Tibial artery (tissue), 4 donors: ENCODE measurements around the gene INHBB.

Source experiments
- DNase-seq, 2 donors: peaks; one replicate each; pipeline ENCODE4 v3.0.0-alpha.2; 2019
- H3K27ac ChIP-seq, 2 donors: fragments of 200-600 bp; sonication (generic) in 1 of 2; 1 replicate in 1 of 2; 2 replicates in 1 of 2; pipeline ENCODE4 v1.5.1; 2018 to 2019; ENCODE audit warnings: mild to moderate bottlenecking in 1 of 2
- H3K27me3 ChIP-seq, 2 donors: fragments of 200-600 bp; sonication (generic) in 1 of 2; one replicate each; pipeline versions ENCODE4 v1.5.1 to v1.6.0; 2016 to 2019
- H3K36me3 ChIP-seq, 3 donors: fragments of 200-600 bp; sonication (generic) in 2 of 3; one replicate each; pipeline ENCODE4 v1.5.1; 2016 to 2019; ENCODE audit warnings: mild to moderate bottlenecking in 2 of 3
- H3K4me1 ChIP-seq, 4 donors: fragments of 200-600 bp; sonication (generic) in 2 of 4; 1 replicate in 3 of 4; 2 replicates in 1 of 4; pipeline ENCODE4 v1.5.1; 2016 to 2019
- H3K4me3 ChIP-seq, 2 donors: fragments of 200-600 bp; sonication (generic) in 1 of 2; 1 replicate in 1 of 2; 2 replicates in 1 of 2; pipeline ENCODE4 v1.5.1; 2018 to 2019; ENCODE audit warnings: mild to moderate bottlenecking in 2 of 2
- H3K9me3 ChIP-seq, 3 donors: fragments of 200-600 bp; sonication (generic) in 1 of 3; one replicate each; pipeline ENCODE4 v1.5.1; 2016 to 2019
- CTCF ChIP-seq, 2 experiments: fragments of 200-600 bp in 1 of 2; fragments of 450-650 bp in 1 of 2; IDR thresholded peaks; one replicate each; pipeline ENCODE4 v1.5.1; 2017 to 2019; ENCODE audit warnings: antibody characterized with exemption in 2 of 2, mild to moderate bottlenecking in 1 of 2, moderate library complexity in 1 of 2
- intact Hi-C: fragments of 100-400 bp; cut with DNase I; formaldehyde crosslinking; loops from one replicate; pipeline ENCODE4 v1.15.0; 2023; ENCODE audit warnings: low total_unique reads

The INHBB gene

GRCh38 chr2:120323807-120324399 is 22.0 kb upstream of the INHBB start:
- intact Hi-C loops = no loop called here
- H3K36me3 ChIP-seq = no peaks in the 10 kb centered on the region
- DNase-seq = no peak
- H3K27ac ChIP-seq = peak overlapping the region; percentile 57 to 68
- no peak overlapping the region for H3K4me3 ChIP-seq
- TF ChIP-seq CTCF (IDR thresholded peaks at IDR 0.05) = no peak
- no peaks in the 10 kb centered on the region for H3K9me3 ChIP-seq
- peaks cover 0 to 16% (median 12%) of the 10 kb centered on the region in 4 donors for H3K4me1 ChIP-seq
- H3K27me3 ChIP-seq = peaks cover 0 to 6% of the 10 kb centered on the region in 2 donors

GRCh38 chr2:120324933-120325332 is 21.0 kb upstream of the INHBB start:
- Histone ChIP-seq H3K27me3 (peaks cover 0 to 6% of the 10 kb centered on the region in 2 donors), H3K4me3 (no peak overlapping the region), H3K36me3 (no peaks in the 10 kb centered on the region), H3K27ac (no peak overlapping the region), H3K9me3 (no peaks in the 10 kb centered on the region), H3K4me1 (peaks cover 0 to 13% (median 10%) of the 10 kb centered on the region in 4 donors)
- intact Hi-C loops = no loop called here
- no peak for TF ChIP-seq CTCF (IDR thresholded peaks at IDR 0.05)
- no peak for DNase-seq

GRCh38 chr2:120326066-120326465 is 19.9 kb upstream of the INHBB start:
- DNase-seq = no peak
- H3K27me3 ChIP-seq = peaks cover 0 to 6% of the 10 kb centered on the region in 2 donors

GRCh38 chr2:120330946-120331822 is 14.8 kb upstream of the INHBB start:
- Histone ChIP-seq H3K36me3 (no peaks in the 10 kb centered on the region), H3K4me1 (no peaks in the 10 kb centered on the region), H3K27ac (no peak overlapping the region), H3K27me3 (peaks cover 0 to 20% of the 10 kb centered on the region in 2 donors), H3K9me3 (no peaks in the 10 kb centered on the region), H3K4me3 (no peak overlapping the region)
- DNase-seq = no peak
- TF ChIP-seq CTCF (IDR thresholded peaks at IDR 0.05) = no peak
- intact Hi-C loops = no loop called here

More at GRCh38 chr2:120326066-120326465, 19.9 kb upstream of the INHBB start:
- Histone ChIP-seq H3K27ac (no peak overlapping the region), H3K4me1 (peaks cover 0 to 13% (median 10%) of the 10 kb centered on the region in 4 donors), H3K9me3 (no peaks in the 10 kb centered on the region), H3K4me3 (no peak overlapping the region), H3K36me3 (no peaks in the 10 kb centered on the region)
- intact Hi-C loops = no loop called here
- no peak for TF ChIP-seq CTCF (IDR thresholded peaks at IDR 0.05)

GRCh38 chr2:120331903-120332302 is 14.0 kb upstream of the INHBB start:
- DNase-seq = no peak
- Histone ChIP-seq H3K36me3 (no peaks in the 10 kb centered on the region), H3K4me3 (no peak overlapping the region), H3K27me3 (peaks cover 0 to 25% of the 10 kb centered on the region in 2 donors), H3K27ac (no peak overlapping the region), H3K9me3 (no peaks in the 10 kb centered on the region), H3K4me1 (no peaks in the 10 kb centered on the region)
- TF ChIP-seq CTCF (IDR thresholded peaks at IDR 0.05) = no peak
- intact Hi-C loops = no loop called here
